ENCODE measurements around the gene RANBP3. TPM values are rescaled to one million over a fixed set of nuclear protein-coding genes. Genes with fewer than 3 reads are reported as not detected.

Gene RANBP3
- total RNA-seq, 2 experiments from 2014 or later = 74.3 to 90.2 TPM

DNA sequence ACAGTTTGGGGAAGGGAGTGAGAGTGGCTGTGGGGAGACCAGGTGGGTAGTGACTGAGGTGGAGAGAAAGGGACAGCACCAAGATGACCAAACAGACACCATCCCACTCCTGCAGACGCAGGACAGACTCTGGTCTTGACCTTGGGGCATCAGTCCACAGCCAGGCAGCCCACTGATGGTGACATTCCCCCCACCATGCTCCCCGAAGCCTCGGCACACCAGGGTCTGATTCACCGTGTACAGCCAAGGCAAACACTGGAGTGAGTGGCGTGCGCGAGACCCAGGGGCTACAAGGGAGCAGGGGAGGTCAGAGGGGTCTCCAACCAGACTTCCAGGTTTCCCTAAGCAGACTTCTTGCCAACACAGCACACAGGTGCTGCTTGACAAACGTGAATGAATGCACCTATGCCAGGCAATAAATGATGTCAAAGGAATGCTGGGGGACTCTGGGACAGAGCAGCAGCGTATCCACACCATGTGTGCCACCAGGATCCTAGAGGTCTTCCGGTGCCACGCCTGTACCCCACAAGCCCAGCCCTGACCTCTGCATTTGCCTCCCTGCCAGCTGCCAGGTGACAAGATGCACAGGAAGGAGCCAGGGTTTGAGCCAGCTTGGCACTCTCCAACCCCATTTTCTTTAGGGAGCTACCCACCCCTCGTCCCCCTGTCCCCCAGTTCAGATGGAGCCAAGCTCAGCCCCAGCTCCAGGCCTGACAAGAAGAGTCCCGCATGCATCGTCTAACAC is 18.5 kb downstream of the RANBP3 start:
- Histone ChIP-seq H2AFZ (ENCODE audit: low read length) (no peak overlapping the region), H3K36me3 (ENCODE audit: insufficient read depth, low read length) (peaks cover 33% of the 10 kb centered on the region; the same call in 1 of the 2 replicates), H3K9me2 (ENCODE audit: insufficient read depth, low read length) (no peaks in the 10 kb centered on the region), H3K79me2 (ENCODE audit: insufficient read depth, low read depth, low read length) (peaks cover 96% of the 10 kb centered on the region), H3K4me1 (ENCODE audit: insufficient read depth, low read length, poor library complexity, severe bottlenecking) (peaks cover 37% of the 10 kb centered on the region), H4K20me1 (ENCODE audit: insufficient read depth, low read length) (no peaks in the 10 kb centered on the region; the same call in 1 of the 2 replicates), H3K4me2 (ENCODE audit: low read length) (no peak overlapping the region), H3K9me3 (ENCODE audit: low read length) (no peaks in the 10 kb centered on the region), H3K4me3 (ENCODE audit: low read depth, low read length, poor library complexity, severe bottlenecking) (no peak overlapping the region), H3K27ac (ENCODE audit: low read depth, low read length, poor library complexity, severe bottlenecking) (no peak overlapping the region)
- intact Hi-C loops (cut with micrococcal nuclease; ENCODE audit: unreplicated experiment) = no loop called here
- no peak for DNase-seq (ENCODE audit: low spot score)
- BruUV-seq (replicated peaks) = no TSS peak
- TF ChIP-seq, protein P1, sequence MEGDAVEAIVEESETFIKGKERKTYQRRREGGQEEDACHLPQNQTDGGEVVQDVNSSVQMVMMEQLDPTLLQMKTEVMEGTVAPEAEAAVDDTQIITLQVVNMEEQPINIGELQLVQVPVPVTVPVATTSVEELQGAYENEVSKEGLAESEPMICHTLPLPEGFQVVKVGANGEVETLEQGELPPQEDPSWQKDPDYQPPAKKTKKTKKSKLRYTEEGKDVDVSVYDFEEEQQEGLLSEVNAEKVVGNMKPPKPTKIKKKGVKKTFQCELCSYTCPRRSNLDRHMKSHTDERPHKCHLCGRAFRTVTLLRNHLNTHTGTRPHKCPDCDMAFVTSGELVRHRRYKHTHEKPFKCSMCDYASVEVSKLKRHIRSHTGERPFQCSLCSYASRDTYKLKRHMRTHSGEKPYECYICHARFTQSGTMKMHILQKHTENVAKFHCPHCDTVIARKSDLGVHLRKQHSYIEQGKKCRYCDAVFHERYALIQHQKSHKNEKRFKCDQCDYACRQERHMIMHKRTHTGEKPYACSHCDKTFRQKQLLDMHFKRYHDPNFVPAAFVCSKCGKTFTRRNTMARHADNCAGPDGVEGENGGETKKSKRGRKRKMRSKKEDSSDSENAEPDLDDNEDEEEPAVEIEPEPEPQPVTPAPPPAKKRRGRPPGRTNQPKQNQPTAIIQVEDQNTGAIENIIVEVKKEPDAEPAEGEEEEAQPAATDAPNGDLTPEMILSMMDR (conservative IDR thresholded peaks at IDR 0.05; ENCODE audit: low read length) = no peak
- TF ChIP-seq EZH2phosphoT487 (IDR thresholded peaks at IDR 0.05; ENCODE audit: borderline replicate concordance, low read depth, low read length) = no peak
- POLR2A ChIA-PET = interaction anchor here (0.6 kb wide), 1 partner anchor 1315 kb away, joined by 4 read pairs; no protein-coding TSS in a partner anchor
- CTCF ChIA-PET (ENCODE audit: unreplicated experiment) = no interaction called here

DNA sequence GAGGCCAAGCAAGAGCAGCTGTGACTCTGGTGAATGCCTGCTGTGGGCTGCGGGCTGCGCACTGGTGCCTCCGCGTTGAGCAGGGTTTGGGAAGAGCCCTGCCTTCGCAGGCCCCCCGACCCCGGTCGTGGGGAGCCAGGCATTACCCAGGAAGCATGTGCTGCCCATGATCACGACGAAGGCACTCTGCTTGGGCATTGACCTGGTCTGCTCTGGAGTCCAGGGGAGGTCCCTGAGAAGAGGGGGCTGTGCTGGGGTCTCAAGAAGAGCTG is 19.2 kb downstream of the RANBP3 start:
- Histone ChIP-seq H3K27ac (ENCODE audit: low read depth, low read length, poor library complexity, severe bottlenecking) (no peak overlapping the region), H3K9me2 (ENCODE audit: insufficient read depth, low read length) (no peaks in the 10 kb centered on the region), H3K79me2 (ENCODE audit: insufficient read depth, low read depth, low read length) (peaks cover 96% of the 10 kb centered on the region), H3K4me3 (ENCODE audit: low read depth, low read length, poor library complexity, severe bottlenecking) (no peak overlapping the region), H3K36me3 (ENCODE audit: insufficient read depth, low read length) (peaks cover 28% of the 10 kb centered on the region; the same call in 1 of the 2 replicates), H4K20me1 (ENCODE audit: insufficient read depth, low read length) (no peaks in the 10 kb centered on the region; the same call in 1 of the 2 replicates), H3K9me3 (ENCODE audit: low read length) (no peaks in the 10 kb centered on the region), H3K4me2 (ENCODE audit: low read length) (no peak overlapping the region), H3K4me1 (ENCODE audit: insufficient read depth, low read length, poor library complexity, severe bottlenecking) (peaks cover 44% of the 10 kb centered on the region), H2AFZ (ENCODE audit: low read length) (no peak overlapping the region)
- CTCF ChIA-PET (ENCODE audit: unreplicated experiment) = no interaction called here
- TF ChIP-seq, protein P1 (conservative IDR thresholded peaks at IDR 0.05; ENCODE audit: low read length) = no peak
- POLR2A ChIA-PET = no interaction called here
- intact Hi-C loops (cut with micrococcal nuclease; ENCODE audit: unreplicated experiment) = no loop called here
- no peak for DNase-seq (ENCODE audit: low spot score)
- BruUV-seq (replicated peaks) = no TSS peak
